ENCODE data around the gene BCL2.

BCL2 gene

GRCh38 chr18:63102941-63103744 lies 216.4 kb downstream of the BCL2 start:
- DNase-seq = no peak

- DNase-seq = no peak
Measured at GRCh38 chr18:63100630-63101055, 218.9 kb downstream of the BCL2 start.

- DNase-seq = no peak
Measured at GRCh38 chr18:63099848-63100629, 219.5 kb downstream of the BCL2 start.

- no peak for DNase-seq
Measured at GRCh38 chr18:63099091-63099840, 220.3 kb downstream of the BCL2 start.

- peak in 1 of 5 donors; percentile 78 for DNase-seq
Measured at GRCh38 chr18:63098018-63098981, 221.3 kb downstream of the BCL2 start.

GRCh38 chr18:63097178-63097577 lies 222.4 kb downstream of the BCL2 start:
- no peak for DNase-seq

GRCh38 chr18:63096327-63096874 lies 223.2 kb downstream of the BCL2 start:
- no peak for DNase-seq

GRCh38 chr18:63095768-63096167 lies 223.8 kb downstream of the BCL2 start:
- no peak for DNase-seq

GRCh38 chr18:63091671-63092364 lies 227.8 kb downstream of the BCL2 start:
- no peak for DNase-seq

- DNase-seq = no peak
Measured at GRCh38 chr18:63090334-63090733, 229.2 kb downstream of the BCL2 start.

- no peak for DNase-seq
Measured at GRCh38 chr18:63089041-63089440, 230.5 kb downstream of the BCL2 start.

GRCh38 chr18:63088262-63088661 lies 231.3 kb downstream of the BCL2 start:
- DNase-seq = no peak

- DNase-seq = no peak
Measured at GRCh38 chr18:63087421-63088230, 231.9 kb downstream of the BCL2 start.

GRCh38 chr18:63085611-63086010 lies 234.0 kb downstream of the BCL2 start:
- DNase-seq = no peak

GRCh38 chr18:63084219-63084618 lies 235.3 kb downstream of the BCL2 start:
- DNase-seq = no peak

- DNase-seq = no peak
Measured at GRCh38 chr18:63083555-63083954, 236.0 kb downstream of the BCL2 start.

GRCh38 chr18:63083020-63083531 lies 236.5 kb downstream of the BCL2 start:
- no peak for DNase-seq

- DNase-seq = no peak
Measured at GRCh38 chr18:63082366-63083019, 237.1 kb downstream of the BCL2 start.

- peak in 1 of 5 donors; percentile 55 for DNase-seq
Measured at GRCh38 chr18:63079114-63079513, 240.5 kb downstream of the BCL2 start.
